Muscle layer of duodenum (tissue), 2 donors: ENCODE results near the gene MIER1.
A peak's percentile ranks its signal among the peaks of the same experiment; 100 is the strongest.

ENCODE experiments used
- H3K27ac ChIP-seq: one replicate; pipeline ENCODE4 v1.7.0; 2013; ENCODE audit warnings: mild to moderate bottlenecking, low read length
- H3K27me3 ChIP-seq: one replicate; pipeline ENCODE4 v1.7.0; 2013; ENCODE audit warnings: low read depth, mild to moderate bottlenecking, control low read depth, low read length
- H3K36me3 ChIP-seq, 2 donors: one replicate each; pipeline ENCODE4 v1.7.0; 2013; ENCODE audit warnings: low read length in 2 of 2, control low read depth in 1 of 2, mild to moderate bottlenecking in 1 of 2; ENCODE audit not compliant: insufficient read depth in 2 of 2, control insufficient read depth in 1 of 2
- H3K4me1 ChIP-seq, 2 donors: one replicate each; pipeline ENCODE4 v1.7.0; 2013; ENCODE audit warnings: low read length in 2 of 2, mild to moderate bottlenecking in 2 of 2, control low read depth in 1 of 2, moderate library complexity in 1 of 2; ENCODE audit not compliant: insufficient read depth in 2 of 2, control insufficient read depth in 1 of 2
- H3K4me3 ChIP-seq, 2 donors: one replicate each; pipeline ENCODE4 v1.7.0; 2013; ENCODE audit warnings: low read length in 2 of 2, low read depth in 1 of 2, mild to moderate bottlenecking in 1 of 2
- H3K9me3 ChIP-seq, 2 donors: one replicate each; pipeline ENCODE4 v1.7.0; 2013; ENCODE audit warnings: low read length in 2 of 2, control low read depth in 1 of 2, mild to moderate bottlenecking in 1 of 2; ENCODE audit not compliant: control insufficient read depth in 1 of 2
- donor health status: healthy.

The MIER1 gene

GRCh38 chr1:67001682-67002425 is 77.1 kb downstream of the MIER1 start:
- H3K27ac ChIP-seq = no peak overlapping the region
- H3K36me3 ChIP-seq = peaks cover 10 to 27% of the 10 kb centered on the region in 2 donors
- no peak overlapping the region for H3K4me3 ChIP-seq
- no peaks in the 10 kb centered on the region for H3K27me3 ChIP-seq
- H3K4me1 ChIP-seq = peaks cover 0 to 20% of the 10 kb centered on the region in 2 donors
- H3K9me3 ChIP-seq = no peaks in the 10 kb centered on the region

- H3K36me3 ChIP-seq = peaks cover 10 to 27% of the 10 kb centered on the region in 2 donors
- H3K4me1 ChIP-seq = peaks cover 0 to 20% of the 10 kb centered on the region in 2 donors
- H3K27me3 ChIP-seq = no peaks in the 10 kb centered on the region
- H3K27ac ChIP-seq = no peak overlapping the region
- H3K4me3 ChIP-seq = no peak overlapping the region
- H3K9me3 ChIP-seq = no peaks in the 10 kb centered on the region
Observed at GRCh38 chr1:67004176-67004575, 79.4 kb downstream of the MIER1 start.

GRCh38 chr1:67005068-67005467 is 80.3 kb downstream of the MIER1 start:
- Histone ChIP-seq H3K36me3 (peaks cover 18 to 27% of the 10 kb centered on the region in 2 donors), H3K27me3 (no peaks in the 10 kb centered on the region), H3K4me3 (no peak overlapping the region), H3K4me1 (peaks cover 0 to 16% of the 10 kb centered on the region in 2 donors), H3K27ac (no peak overlapping the region), H3K9me3 (no peaks in the 10 kb centered on the region)

- Histone ChIP-seq H3K9me3 (peaks cover 0 to 2% of the 10 kb centered on the region in 2 donors), H3K27me3 (no peaks in the 10 kb centered on the region), H3K4me1 (no peaks in the 10 kb centered on the region), H3K27ac (no peak overlapping the region), H3K36me3 (peaks cover 4 to 16% of the 10 kb centered on the region in 2 donors), H3K4me3 (no peak overlapping the region)
Observed at GRCh38 chr1:67009792-67010191, 85.0 kb downstream of the MIER1 start.

GRCh38 chr1:67013573-67013972 is 88.8 kb downstream of the MIER1 start:
- H3K36me3 ChIP-seq = peaks cover 4 to 16% of the 10 kb centered on the region in 2 donors
- no peaks in the 10 kb centered on the region for H3K27me3 ChIP-seq
- peaks cover 0 to 4% of the 10 kb centered on the region in 2 donors for H3K4me1 ChIP-seq
- no peak overlapping the region for H3K27ac ChIP-seq
- H3K9me3 ChIP-seq = peaks cover 0 to 2% of the 10 kb centered on the region in 2 donors
- no peak overlapping the region for H3K4me3 ChIP-seq

- Histone ChIP-seq H3K27ac (no peak overlapping the region), H3K4me1 (peaks cover 15 to 27% of the 10 kb centered on the region in 2 donors), H3K4me3 (no peak overlapping the region), H3K36me3 (peaks cover 0 to 19% of the 10 kb centered on the region in 2 donors), H3K27me3 (no peaks in the 10 kb centered on the region), H3K9me3 (peaks cover 0 to 2% of the 10 kb centered on the region in 2 donors)
Observed at GRCh38 chr1:67018574-67018973, 93.8 kb downstream of the MIER1 start.

- Histone ChIP-seq H3K9me3 (peaks cover 0 to 2% of the 10 kb centered on the region in 2 donors), H3K27me3 (no peaks in the 10 kb centered on the region), H3K36me3 (peaks cover 0 to 19% of the 10 kb centered on the region in 2 donors), H3K27ac (peak overlapping the region; percentile 70), H3K4me1 (peaks cover 15 to 27% of the 10 kb centered on the region in 2 donors), H3K4me3 (no peak overlapping the region)
Observed at GRCh38 chr1:67019121-67019520, 94.3 kb downstream of the MIER1 start.

- Histone ChIP-seq H3K4me3 (no peak overlapping the region), H3K27me3 (no peaks in the 10 kb centered on the region), H3K27ac (peak overlapping the region; percentile 70), H3K9me3 (peaks cover 0 to under 1% of the 10 kb centered on the region in 2 donors), H3K36me3 (peaks cover 2 to 19% of the 10 kb centered on the region in 2 donors), H3K4me1 (peaks cover 15 to 27% of the 10 kb centered on the region in 2 donors)
Observed at GRCh38 chr1:67019600-67020136, 94.9 kb downstream of the MIER1 start.

GRCh38 chr1:67020304-67020703 is 95.5 kb downstream of the MIER1 start:
- H3K27ac ChIP-seq = peak overlapping the region; percentile 70
- H3K4me1 ChIP-seq = peaks cover 15 to 27% of the 10 kb centered on the region in 2 donors
- no peak overlapping the region for H3K4me3 ChIP-seq
- no peaks in the 10 kb centered on the region for H3K27me3 ChIP-seq
- no peaks in the 10 kb centered on the region for H3K9me3 ChIP-seq
- peaks cover 4 to 19% of the 10 kb centered on the region in 2 donors for H3K36me3 ChIP-seq

GRCh38 chr1:67020765-67021164 is 96.0 kb downstream of the MIER1 start:
- Histone ChIP-seq H3K36me3 (peaks cover 4 to 19% of the 10 kb centered on the region in 2 donors), H3K9me3 (no peaks in the 10 kb centered on the region), H3K4me3 (no peak overlapping the region), H3K4me1 (peaks cover 15 to 27% of the 10 kb centered on the region in 2 donors), H3K27ac (peak overlapping the region; percentile 70), H3K27me3 (no peaks in the 10 kb centered on the region)

GRCh38 chr1:67029472-67029871 is 104.7 kb downstream of the MIER1 start:
- H3K27ac ChIP-seq = no peak overlapping the region

More at GRCh38 chr1:67029472-67029871, 104.7 kb downstream of the MIER1 start:
- Histone ChIP-seq H3K9me3 (no peaks in the 10 kb centered on the region), H3K4me1 (peaks cover 0 to 13% of the 10 kb centered on the region in 2 donors), H3K36me3 (peaks cover 0 to 4% of the 10 kb centered on the region in 2 donors), H3K27me3 (no peaks in the 10 kb centered on the region), H3K4me3 (no peak overlapping the region)
